Measurements from ENCODE around the gene ZBTB37. TPM values are rescaled to one million over a fixed set of nuclear protein-coding genes. Genes with fewer than 3 reads are reported as not detected.
"Not testable (repeated sequence)": the region's sequence is repeated elsewhere in the genome, so short reads cannot be mapped to it uniquely, and the experiment has no call there.

ZBTB37 gene
- total and polyA plus RNA-seq, 7 donors, result 1.0 to 8.2 (median 5.5) TPM

DNA sequence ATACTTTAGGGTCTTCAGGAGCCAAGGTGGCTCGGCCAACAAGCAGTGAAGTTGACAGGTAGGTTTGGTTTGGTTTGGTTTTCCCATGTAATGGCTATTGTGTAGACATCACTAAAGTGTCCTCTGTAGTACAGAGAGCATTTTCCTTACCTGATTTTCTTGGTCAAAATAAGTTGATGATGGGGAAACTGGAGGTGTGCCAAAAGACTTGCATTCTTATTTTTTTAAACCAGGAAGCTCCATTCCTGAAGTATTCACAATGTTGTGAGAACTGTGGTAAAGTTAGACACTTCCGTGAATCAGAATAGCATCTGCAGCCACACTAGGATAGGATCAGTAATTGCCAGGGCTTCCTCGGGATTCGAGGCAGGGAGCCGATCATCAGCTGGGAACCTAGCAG lies 2.9 kb downstream of the ZBTB37 start:
- Histone ChIP-seq H3K9me3 (no peaks in the 10 kb centered on the region), H3K27ac (no peak overlapping the region), H3K36me3 (ENCODE audit: insufficient read depth in 1 of 2, low read depth in 1 of 2) (peaks cover 6 to 65% of the 10 kb centered on the region in 2 donors), H3K27me3 (ENCODE audit: insufficient read depth in 3 of 3, low read length in 2 of 3) (no peaks in the 10 kb centered on the region), H3K4me1 (peaks cover 15% of the 10 kb centered on the region), H3K4me3 (no peak overlapping the region)
- DNase-seq, result no peak
- TF ChIP-seq, protein P1, sequence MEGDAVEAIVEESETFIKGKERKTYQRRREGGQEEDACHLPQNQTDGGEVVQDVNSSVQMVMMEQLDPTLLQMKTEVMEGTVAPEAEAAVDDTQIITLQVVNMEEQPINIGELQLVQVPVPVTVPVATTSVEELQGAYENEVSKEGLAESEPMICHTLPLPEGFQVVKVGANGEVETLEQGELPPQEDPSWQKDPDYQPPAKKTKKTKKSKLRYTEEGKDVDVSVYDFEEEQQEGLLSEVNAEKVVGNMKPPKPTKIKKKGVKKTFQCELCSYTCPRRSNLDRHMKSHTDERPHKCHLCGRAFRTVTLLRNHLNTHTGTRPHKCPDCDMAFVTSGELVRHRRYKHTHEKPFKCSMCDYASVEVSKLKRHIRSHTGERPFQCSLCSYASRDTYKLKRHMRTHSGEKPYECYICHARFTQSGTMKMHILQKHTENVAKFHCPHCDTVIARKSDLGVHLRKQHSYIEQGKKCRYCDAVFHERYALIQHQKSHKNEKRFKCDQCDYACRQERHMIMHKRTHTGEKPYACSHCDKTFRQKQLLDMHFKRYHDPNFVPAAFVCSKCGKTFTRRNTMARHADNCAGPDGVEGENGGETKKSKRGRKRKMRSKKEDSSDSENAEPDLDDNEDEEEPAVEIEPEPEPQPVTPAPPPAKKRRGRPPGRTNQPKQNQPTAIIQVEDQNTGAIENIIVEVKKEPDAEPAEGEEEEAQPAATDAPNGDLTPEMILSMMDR (IDR thresholded peaks at IDR 0.05), result no peak
- intact Hi-C loops (cut with DNase I), result no loop called here
- ATAC-seq, result no peak
- 76 to 81% (median 78%) methylated on average over 5 of the region's 5 CpGs for WGBS, 3 donors

DNA sequence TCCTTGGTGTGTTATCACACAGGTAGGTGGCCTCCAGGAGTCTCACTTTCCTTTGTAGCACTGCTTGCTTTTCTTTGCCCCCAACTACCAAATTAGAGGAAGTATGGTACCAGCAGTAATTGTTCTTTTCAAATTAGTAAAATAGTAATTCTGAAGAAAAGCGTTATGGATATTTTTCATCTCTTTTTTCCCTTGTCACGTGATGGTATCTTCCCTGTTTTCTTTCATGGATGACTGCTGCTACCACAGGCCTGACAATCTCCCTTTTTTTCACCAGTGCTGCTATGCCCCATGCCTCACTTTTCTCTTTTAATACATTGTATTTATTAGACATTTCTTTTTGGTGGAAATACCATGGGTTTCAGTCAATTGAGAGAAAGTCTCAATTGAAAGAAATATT lies 3.3 kb downstream of the ZBTB37 start:
- DNase-seq (no peak), ATAC-seq (no peak)
- H3K27me3 ChIP-seq (ENCODE audit: insufficient read depth in 3 of 3, low read length in 2 of 3), result no peaks in the 10 kb centered on the region
- H3K4me3 ChIP-seq, result no peak overlapping the region
- intact Hi-C loops (cut with DNase I), result no loop called here
- peaks cover 6 to 65% of the 10 kb centered on the region in 2 donors for H3K36me3 ChIP-seq (ENCODE audit: insufficient read depth in 1 of 2, low read depth in 1 of 2)
- WGBS, 3 donors, result 62 to 89% (median 88%) methylated on average over 2 of the region's 2 CpGs
- no peaks in the 10 kb centered on the region for H3K9me3 ChIP-seq
- H3K4me1 ChIP-seq, result peaks cover 12% of the 10 kb centered on the region
- H3K27ac ChIP-seq, result no peak overlapping the region
- TF ChIP-seq, protein P1 (IDR thresholded peaks at IDR 0.05), result no peak

DNA sequence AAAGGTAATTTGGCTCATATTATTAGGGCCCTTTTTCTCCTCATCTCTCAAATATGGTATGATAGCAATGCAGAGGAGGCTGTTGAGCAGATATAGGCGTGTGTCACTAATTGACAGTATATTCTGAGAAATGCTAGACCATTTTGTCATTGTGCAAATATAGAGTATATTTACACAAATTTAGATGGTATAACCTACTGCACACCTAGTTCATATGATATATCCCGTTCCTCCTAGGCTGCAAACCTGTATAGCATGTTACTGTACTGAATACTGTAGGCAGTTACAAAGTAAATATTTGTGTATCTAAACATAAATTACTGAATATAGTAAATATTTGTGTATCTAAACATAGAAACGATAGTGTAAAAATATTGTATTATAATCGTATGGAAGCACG lies 8.6 kb downstream of the ZBTB37 start:
- whole genome bisulfite sequencing, 3 donors, result 93 to 96% (median 94%) methylated on average over 5 of the region's 5 CpGs
- Histone ChIP-seq H3K27me3 (ENCODE audit: insufficient read depth in 3 of 3, low read length in 2 of 3) (no peaks in the 10 kb centered on the region), H3K27ac (no peak overlapping the region), H3K9me3 (no peaks in the 10 kb centered on the region), H3K4me3 (no peak overlapping the region), H3K4me1 (no peaks in the 10 kb centered on the region), H3K36me3 (ENCODE audit: insufficient read depth in 1 of 2, low read depth in 1 of 2) (peaks cover 4 to 74% of the 10 kb centered on the region in 2 donors)
- intact Hi-C loops (cut with DNase I), result no loop called here
- no peak for DNase-seq
- TF ChIP-seq, protein P1 (IDR thresholded peaks at IDR 0.05), result no peak
- no peak for ATAC-seq

DNA sequence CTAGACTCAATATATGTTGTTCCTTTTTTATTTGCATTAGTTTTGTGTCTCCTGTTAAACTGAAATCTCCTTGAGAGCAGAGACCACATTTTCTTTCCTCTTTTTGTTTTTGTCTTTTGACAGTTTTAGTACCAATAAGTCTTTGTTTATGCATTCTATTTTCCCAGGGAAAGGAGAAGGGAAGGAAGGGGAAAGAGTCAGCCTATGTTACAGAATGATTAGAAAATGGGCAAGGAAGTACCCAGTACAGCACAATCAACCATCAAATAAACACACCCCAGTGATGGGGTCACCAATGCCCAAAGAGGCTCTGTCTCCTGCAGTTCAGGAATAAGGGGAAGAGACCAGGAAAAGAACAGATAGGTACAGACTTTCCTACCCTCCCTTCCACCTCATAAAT lies 10.1 kb downstream of the ZBTB37 start:
- H3K27ac ChIP-seq, result no peak overlapping the region
- ATAC-seq (no peak), DNase-seq (no peak)
- no peak overlapping the region for H3K4me3 ChIP-seq
- no peaks in the 10 kb centered on the region for H3K27me3 ChIP-seq (ENCODE audit: insufficient read depth in 3 of 3, low read length in 2 of 3)
- H3K9me3 ChIP-seq, result no peaks in the 10 kb centered on the region
- H3K4me1 ChIP-seq, result no peaks in the 10 kb centered on the region
- intact Hi-C loops (cut with DNase I), result no loop called here
- TF ChIP-seq, protein P1 (IDR thresholded peaks at IDR 0.05), result no peak
- peaks cover 4 to 63% of the 10 kb centered on the region in 2 donors for H3K36me3 ChIP-seq (ENCODE audit: insufficient read depth in 1 of 2, low read depth in 1 of 2)

DNA sequence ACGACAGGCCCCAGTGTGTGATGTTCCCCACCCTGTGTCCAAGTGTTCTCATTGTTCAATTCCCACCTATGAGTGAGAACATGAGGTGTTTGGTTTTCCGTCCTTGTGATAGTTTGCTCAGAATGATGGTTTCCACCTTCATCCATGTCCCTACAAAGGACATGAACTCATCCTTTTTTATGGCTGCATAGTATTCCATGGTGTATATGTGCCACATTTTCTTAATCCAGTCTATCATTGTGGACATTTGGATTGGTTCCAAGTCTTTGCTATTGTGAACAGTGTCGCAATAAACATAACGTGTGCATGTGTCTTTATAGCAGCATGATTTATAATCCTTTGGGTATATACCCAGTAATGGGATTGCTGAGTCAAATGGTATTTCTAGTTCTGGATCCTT lies 12.9 kb downstream of the ZBTB37 start:
- WGBS, 3 donors, result 77 to 87% (median 82%) methylated on average over 4 of the region's 4 CpGs
- DNase-seq; H3K9me3 ChIP-seq; H3K27ac ChIP-seq; ATAC-seq; intact Hi-C loops (cut with DNase I); H3K4me3 ChIP-seq; H3K4me1 ChIP-seq; H3K27me3 ChIP-seq (ENCODE audit: insufficient read depth in 3 of 3, low read length in 2 of 3): not testable (repeated sequence)
- H3K36me3 ChIP-seq (ENCODE audit: insufficient read depth in 1 of 2, low read depth in 1 of 2), result peaks cover 0 to 44% of the 10 kb centered on the region in 2 donors
